HepG2 (cell line): ENCODE results near the gene ZGRF1. TPM values are rescaled to one million over a fixed set of nuclear protein-coding genes. Genes with fewer than 3 reads are reported as not detected.

Source experiments
- ATAC-seq: fragments of 200-7000 bp; cut with Tn5 transposase; 3 replicates; pipeline ENCODE4 v1.9.1; 2020; ENCODE audit warnings: mild to moderate bottlenecking, moderate library complexity
- BruUV-seq: library from RNA; stranded (reverse); fragments of 400-500 nt; replicated peaks from 2 replicates; lab custom pipeline; 2021; lab: Mats Ljungman, UMichigan
- CTCF ChIA-PET: fragments of 300-600 bp; formaldehyde crosslinking; extraction: SDS; loops from one replicate; lab custom pipeline; 2021; ENCODE audit warnings: low total read pairs, inconsistent platforms, low intra/inter-chr PET ratio; lab: Yijun Ruan, JAX
- POLR2A ChIA-PET: fragments of 350-600 bp; sonication (Branson Sonifier 250); formaldehyde crosslinking; loops from one replicate; lab custom pipeline; 2020; ENCODE audit warnings: antibody characterized with exemption, inconsistent platforms; lab: Yijun Ruan, JAX
- DNase-seq: peaks from one replicate; pipeline ENCODE4 v3.0.0-alpha.2; 2015; ENCODE audit warnings: low spot score
- FAIRE-seq: peaks from 3 replicates; lab custom pipeline; 2011; peaks lifted over from hg19 to GRCh38; lab: Jason Lieb, UNC
- H2AFZ ChIP-seq: one replicate; pipeline ENCODE4 v1.6.1; 2011; ENCODE audit warnings: low read length, inconsistent platforms
- H3K27ac ChIP-seq: fragments of 300-600 bp; 3 replicates; pipeline ENCODE4 v1.8.0; 2011; ENCODE audit warnings: mixed run types, mild to moderate bottlenecking, mixed read lengths, low read length, inconsistent platforms; ENCODE audit not compliant: insufficient read depth; ENCODE audit errors: extremely low read length
- H3K27me3 ChIP-seq, 2 experiments: fragments of 200-600 bp in 1 of 2; 2 replicates in 1 of 2; 3 replicates in 1 of 2; pipeline versions ENCODE4 v1.6.0 to v1.8.0; 2011; ENCODE audit warnings: low read length in 2 of 2, mild to moderate bottlenecking in 2 of 2, moderate library complexity in 2 of 2, inconsistent platforms in 1 of 2; ENCODE audit not compliant: insufficient read depth in 2 of 2, control insufficient read depth in 1 of 2
- H3K36me3 ChIP-seq, 2 experiments: fragments of 200-600 bp in 1 of 2; replicated peaks in 1 of 2; 2 replicates in 1 of 2; 3 replicates in 1 of 2; pipeline versions ENCODE4 v1.5.1 to v1.8.0; 2011; ENCODE audit warnings: low read length in 2 of 2, inconsistent platforms in 1 of 2; ENCODE audit not compliant: insufficient read depth in 2 of 2, control insufficient read depth in 1 of 2
- H3K4me1 ChIP-seq: 2 replicates; pipeline ENCODE4 v1.5.1; 2012; ENCODE audit warnings: low read length, inconsistent platforms; ENCODE audit not compliant: insufficient read depth
- H3K4me2 ChIP-seq: 2 replicates; pipeline ENCODE4 v1.6.0; 2011; ENCODE audit warnings: low read depth, low read length, inconsistent platforms
- H3K4me3 ChIP-seq, 3 experiments: fragments of 200-600 bp in 1 of 3; sonication (generic), shearing (Covaris generic) in 1 of 3; replicated peaks in 1 of 3; 2 replicates each; pipeline ENCODE4 v1.5.1; 2011 to 2016; ENCODE audit warnings: low read length in 3 of 3, inconsistent platforms in 2 of 3, low read depth in 2 of 3, mild to moderate bottlenecking in 2 of 3, control low read depth in 1 of 3, mixed read lengths in 1 of 3; ENCODE audit not compliant: insufficient read depth in 1 of 3
- H3K79me2 ChIP-seq: one replicate; pipeline ENCODE4 v1.6.1; 2011; ENCODE audit warnings: low read length, inconsistent platforms; ENCODE audit not compliant: insufficient read depth
- H3K9ac ChIP-seq: 2 replicates; pipeline ENCODE4 v1.6.0; 2011; ENCODE audit warnings: mild to moderate bottlenecking, low read depth, low read length, inconsistent platforms; ENCODE audit not compliant: insufficient read depth
- H3K9me3 ChIP-seq: 2 replicates; pipeline ENCODE4 v1.5.1; 2012; ENCODE audit warnings: mild to moderate bottlenecking, low read length
- H4K20me1 ChIP-seq: 2 replicates; pipeline ENCODE4 v1.6.0; 2011; ENCODE audit warnings: inconsistent platforms, mild to moderate bottlenecking, low read length, moderate library complexity; ENCODE audit not compliant: insufficient read depth
- ARNT2 ChIP-seq: sonication (generic); formaldehyde crosslinking; IDR thresholded peaks from 2 replicates; pipeline ENCODE4 v1.8.0; 2022; ENCODE audit warnings: mild to moderate bottlenecking, low read depth, missing genetic modification reagents, moderate library complexity
- ASH2L ChIP-seq: fragments of 300-600, 200-600 bp; sonication (generic); IDR thresholded peaks from 2 replicates; pipeline ENCODE4 v1.7.0; 2017; ENCODE audit warnings: low read depth, mild to moderate bottlenecking, moderate library complexity, mixed read lengths, low read length; ENCODE audit not compliant: insufficient read length
- ATAD3A ChIP-seq: sonication (generic); formaldehyde crosslinking; IDR thresholded peaks from 2 replicates; pipeline ENCODE4 v1.4.0; 2020; ENCODE audit warnings: missing genetic modification reagents
- ATRX ChIP-seq: sonication (generic); formaldehyde crosslinking; IDR thresholded peaks from 2 replicates; pipeline ENCODE4 v1.4.0; 2020; ENCODE audit warnings: missing genetic modification reagents, borderline replicate concordance
- FOXA1 ChIP-seq, 2 experiments: fragments of 450-650 bp in 1 of 2; sonication (generic) in 1 of 2; formaldehyde crosslinking in 1 of 2; IDR thresholded peaks; 2 replicates each; pipeline versions ENCODE4 v1.4.0 to v1.6.1; 2016 to 2020; ENCODE audit warnings: missing genetic modification reagents in 1 of 2
- HOXA5 ChIP-seq: sonication (generic); formaldehyde crosslinking; IDR thresholded peaks from 2 replicates; pipeline ENCODE4 v1.4.0; 2020; ENCODE audit warnings: missing genetic modification reagents
- PPARG ChIP-seq: conservative IDR thresholded peaks from 2 replicates; pipeline ENCODE4 v1.6.1; 2016; ENCODE audit warnings: missing biosample characterization, missing genetic modification reagents
- RBM22 ChIP-seq: fragments of 200-400 bp; formaldehyde crosslinking; optimal IDR thresholded peaks from 2 replicates; pipeline ENCODE3; 2017; ENCODE audit warnings: mild to moderate bottlenecking, low read length, moderate library complexity
- SMC3 ChIP-seq: IDR thresholded peaks from 2 replicates; pipeline ENCODE4 v1.6.1; 2011; ENCODE audit warnings: low read length, improper control_type of control experiment
- TCF12 ChIP-seq, 2 experiments: fragments of 450-650 bp in 1 of 2; sonication (generic) in 1 of 2; formaldehyde crosslinking in 1 of 2; IDR thresholded peaks; 2 replicates each; pipeline versions ENCODE4 v1.6.1 to v1.8.0; 2017 to 2022; ENCODE audit warnings: antibody characterized with exemption in 1 of 2, mild to moderate bottlenecking in 1 of 2, missing genetic modification reagents in 1 of 2, moderate library complexity in 1 of 2
- ZBTB42 ChIP-seq: sonication (generic); formaldehyde crosslinking; IDR thresholded peaks from 2 replicates; pipeline ENCODE4 v1.5.0; 2020; ENCODE audit warnings: mild to moderate bottlenecking, missing genetic modification reagents
- ZFP1 ChIP-seq: IDR thresholded peaks from 2 replicates; pipeline ENCODE4 v1.6.1; 2016
- ZNF253 ChIP-seq: sonication (generic); formaldehyde crosslinking; IDR thresholded peaks from 2 replicates; pipeline ENCODE4 v1.8.0; 2022; ENCODE audit warnings: mild to moderate bottlenecking, missing genetic modification reagents, borderline replicate concordance
- ZNF605 ChIP-seq: sonication (generic); formaldehyde crosslinking; IDR thresholded peaks from 2 replicates; pipeline ENCODE4 v1.8.0; 2022; ENCODE audit warnings: mild to moderate bottlenecking, missing genetic modification reagents
- ZNF891 ChIP-seq: sonication (generic); formaldehyde crosslinking; IDR thresholded peaks from 2 replicates; pipeline ENCODE4 v1.5.0; 2020; ENCODE audit warnings: mild to moderate bottlenecking, missing genetic modification reagents
- ZSCAN9 ChIP-seq: IDR thresholded peaks from 2 replicates; pipeline ENCODE4 v1.6.1; 2016; ENCODE audit warnings: borderline replicate concordance
- WGBS: methylation state at CpG from one replicate; pipeline ENCODE4 v1.1.6; 2017; ENCODE audit warnings: low lambda C conversion rate; 5-methylcytosine and 5-hydroxymethylcytosine counted together
- in situ Hi-C: cut with HindIII; loops from 2 replicates; pipeline ENCODE4 v1.10.0; 2017; ENCODE audit warnings: low pct_unique_long_range_greater_than_20kb; ENCODE audit not compliant: extremely low pct_ligation_motif_present
- intact Hi-C: fragments of 100-400 bp; cut with micrococcal nuclease; formaldehyde crosslinking; loops from one replicate; pipeline ENCODE4 v1.10.0; 2022; ENCODE audit not compliant: unreplicated experiment
- polyA plus RNA-seq, 8 experiments: library from polyadenylated mRNA; depleted of rRNA in 3 of 8; stranded (reverse) in 7 of 8; unstranded in 1 of 8; fragments of >200 nt; fragmentation: Illumina TruSeq in 4 of 8; extraction: Trizol in 4 of 8; gene quantifications; 2 replicates each; pipeline versions ENCODE4 v1.2.1 to v1.2.3, GENCODE V29; 2011 to 2016; ENCODE audit warnings: low read depth in 4 of 8, missing spikeins in 1 of 8, mixed read lengths in 1 of 8; ENCODE audit not compliant: insufficient read depth in 1 of 8
- total RNA-seq, 5 experiments: library from RNA; depleted of rRNA; stranded (reverse); fragments of >200 nt; fragmentation: Illumina TruSeq; extraction: Trizol; gene quantifications; 2 replicates each; pipeline ENCODE4 v1.2.3, GENCODE V29; 2016; ENCODE audit warnings: low read depth in 1 of 5
- TF ChIP-seq, protein P1 (sequence below): sonication (generic); formaldehyde crosslinking; IDR thresholded peaks from 2 replicates; pipeline ENCODE4 v1.8.0; 2022; ENCODE audit warnings: mild to moderate bottlenecking, missing genetic modification reagents, moderate library complexity
- TF ChIP-seq, protein P2 (sequence below): sonication (generic); formaldehyde crosslinking; IDR thresholded peaks from 2 replicates; pipeline ENCODE4 v1.4.0; 2020; ENCODE audit warnings: mild to moderate bottlenecking, missing genetic modification reagents
- TF ChIP-seq, protein P3 (sequence below): IDR thresholded peaks from 2 replicates; pipeline ENCODE4 v1.4.0; 2020; ENCODE audit warnings: mild to moderate bottlenecking, missing genetic modification reagents

Gene ZGRF1
- total and polyA plus RNA-seq, 2 of the 13 experiments (the other 11 are each of a cell fraction or from before 2014, with no cell fraction given): 8.6 to 15.9 TPM

DNA sequence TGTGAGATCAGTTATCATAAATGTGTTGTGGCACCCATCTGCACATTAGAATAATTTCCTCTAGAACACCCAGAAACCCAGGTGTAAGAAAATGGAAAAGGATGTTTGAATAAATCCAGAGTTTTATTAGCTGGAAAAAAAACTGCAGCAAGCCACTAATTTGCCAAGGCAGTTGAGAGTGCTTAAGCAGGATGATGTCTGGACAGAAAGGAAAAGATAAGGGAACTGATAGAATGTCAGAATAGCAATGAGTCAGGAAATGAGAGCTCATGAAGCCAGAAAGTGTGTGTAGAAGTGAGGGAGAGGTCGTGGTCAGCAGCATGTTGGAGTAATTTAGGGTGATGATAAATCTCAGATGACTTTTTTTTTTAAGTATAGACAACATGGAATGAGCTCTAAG, 105.6 kb downstream of the ZGRF1 start:
- POLR2A ChIA-PET: no interaction called here
- Histone ChIP-seq H3K79me2 (no peaks in the 10 kb centered on the region), H3K36me3 (no peaks in the 10 kb centered on the region), H3K4me1 (no peaks in the 10 kb centered on the region), H3K27me3 (no peaks in the 10 kb centered on the region; a peak in 1 of 5 replicates), H3K27ac (no peak overlapping the region), H2AFZ (no peak overlapping the region), H3K9me3 (no peaks in the 10 kb centered on the region), H3K9ac (no peak overlapping the region), H3K4me3 (no peak overlapping the region), H3K4me2 (no peak overlapping the region), H4K20me1 (no peaks in the 10 kb centered on the region)
- FAIRE-seq (no peak), ATAC-seq (no peak), DNase-seq (no peak)
- CTCF ChIA-PET: no interaction called here
- intact Hi-C loops: no loop called here
- 0% methylated on average over 1 of the region's 1 CpG for WGBS
- in situ Hi-C loops: no loop called here
- TF ChIP-seq ZNF253 (CRISPR knock-in tag) (no peak), ZNF891 (CRISPR knock-in tag) (no peak), PPARG (no peak), ARNT2 (no peak), FOXA1 (IDR thresholded peaks at IDR 0.05) (no peak), FOXA1 (CRISPR knock-in tag; IDR thresholded peaks at IDR 0.05) (no peak), SMC3 (no peak), ZBTB42 (CRISPR knock-in tag) (no peak), ZNF605 (CRISPR knock-in tag) (no peak), ZFP1 (CRISPR knock-in tag) (no peak), ATAD3A (CRISPR knock-in tag) (no peak), ASH2L (no peak), ATRX (CRISPR knock-in tag) (no peak), TCF12 (IDR thresholded peaks at IDR 0.05) (no peak), TCF12 (CRISPR knock-in tag; IDR thresholded peaks at IDR 0.05) (no peak), HOXA5 (CRISPR knock-in tag) (no peak), RBM22 (no peak), ZSCAN9 (CRISPR knock-in tag) (no peak)
- TF ChIP-seq, protein P1, sequence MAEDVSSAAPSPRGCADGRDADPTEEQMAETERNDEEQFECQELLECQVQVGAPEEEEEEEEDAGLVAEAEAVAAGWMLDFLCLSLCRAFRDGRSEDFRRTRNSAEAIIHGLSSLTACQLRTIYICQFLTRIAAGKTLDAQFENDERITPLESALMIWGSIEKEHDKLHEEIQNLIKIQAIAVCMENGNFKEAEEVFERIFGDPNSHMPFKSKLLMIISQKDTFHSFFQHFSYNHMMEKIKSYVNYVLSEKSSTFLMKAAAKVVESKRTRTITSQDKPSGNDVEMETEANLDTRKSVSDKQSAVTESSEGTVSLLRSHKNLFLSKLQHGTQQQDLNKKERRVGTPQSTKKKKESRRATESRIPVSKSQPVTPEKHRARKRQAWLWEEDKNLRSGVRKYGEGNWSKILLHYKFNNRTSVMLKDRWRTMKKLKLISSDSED: no peak
- TF ChIP-seq, protein P2, sequence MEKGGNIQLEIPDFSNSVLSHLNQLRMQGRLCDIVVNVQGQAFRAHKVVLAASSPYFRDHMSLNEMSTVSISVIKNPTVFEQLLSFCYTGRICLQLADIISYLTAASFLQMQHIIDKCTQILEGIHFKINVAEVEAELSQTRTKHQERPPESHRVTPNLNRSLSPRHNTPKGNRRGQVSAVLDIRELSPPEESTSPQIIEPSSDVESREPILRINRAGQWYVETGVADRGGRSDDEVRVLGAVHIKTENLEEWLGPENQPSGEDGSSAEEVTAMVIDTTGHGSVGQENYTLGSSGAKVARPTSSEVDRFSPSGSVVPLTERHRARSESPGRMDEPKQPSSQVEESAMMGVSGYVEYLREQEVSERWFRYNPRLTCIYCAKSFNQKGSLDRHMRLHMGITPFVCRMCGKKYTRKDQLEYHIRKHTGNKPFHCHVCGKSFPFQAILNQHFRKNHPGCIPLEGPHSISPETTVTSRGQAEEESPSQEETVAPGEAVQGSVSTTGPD (CRISPR knock-in tag): no peak
- TF ChIP-seq, protein P3, sequence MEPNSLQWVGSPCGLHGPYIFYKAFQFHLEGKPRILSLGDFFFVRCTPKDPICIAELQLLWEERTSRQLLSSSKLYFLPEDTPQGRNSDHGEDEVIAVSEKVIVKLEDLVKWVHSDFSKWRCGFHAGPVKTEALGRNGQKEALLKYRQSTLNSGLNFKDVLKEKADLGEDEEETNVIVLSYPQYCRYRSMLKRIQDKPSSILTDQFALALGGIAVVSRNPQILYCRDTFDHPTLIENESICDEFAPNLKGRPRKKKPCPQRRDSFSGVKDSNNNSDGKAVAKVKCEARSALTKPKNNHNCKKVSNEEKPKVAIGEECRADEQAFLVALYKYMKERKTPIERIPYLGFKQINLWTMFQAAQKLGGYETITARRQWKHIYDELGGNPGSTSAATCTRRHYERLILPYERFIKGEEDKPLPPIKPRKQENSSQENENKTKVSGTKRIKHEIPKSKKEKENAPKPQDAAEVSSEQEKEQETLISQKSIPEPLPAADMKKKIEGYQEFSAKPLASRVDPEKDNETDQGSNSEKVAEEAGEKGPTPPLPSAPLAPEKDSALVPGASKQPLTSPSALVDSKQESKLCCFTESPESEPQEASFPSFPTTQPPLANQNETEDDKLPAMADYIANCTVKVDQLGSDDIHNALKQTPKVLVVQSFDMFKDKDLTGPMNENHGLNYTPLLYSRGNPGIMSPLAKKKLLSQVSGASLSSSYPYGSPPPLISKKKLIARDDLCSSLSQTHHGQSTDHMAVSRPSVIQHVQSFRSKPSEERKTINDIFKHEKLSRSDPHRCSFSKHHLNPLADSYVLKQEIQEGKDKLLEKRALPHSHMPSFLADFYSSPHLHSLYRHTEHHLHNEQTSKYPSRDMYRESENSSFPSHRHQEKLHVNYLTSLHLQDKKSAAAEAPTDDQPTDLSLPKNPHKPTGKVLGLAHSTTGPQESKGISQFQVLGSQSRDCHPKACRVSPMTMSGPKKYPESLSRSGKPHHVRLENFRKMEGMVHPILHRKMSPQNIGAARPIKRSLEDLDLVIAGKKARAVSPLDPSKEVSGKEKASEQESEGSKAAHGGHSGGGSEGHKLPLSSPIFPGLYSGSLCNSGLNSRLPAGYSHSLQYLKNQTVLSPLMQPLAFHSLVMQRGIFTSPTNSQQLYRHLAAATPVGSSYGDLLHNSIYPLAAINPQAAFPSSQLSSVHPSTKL (CRISPR knock-in tag): no peak
- no TSS peak for BruUV-seq
